Esophagus squamous epithelium (tissue), 5 donors: ENCODE data around the gene BUD23. TPM values are rescaled to one million over a fixed set of nuclear protein-coding genes. Genes with fewer than 3 reads are reported as not detected.

Experiments used
- DNase-seq: peaks from one replicate; lab custom pipeline; 2025; lab: John Stamatoyannopoulos, UW
- H3K27ac ChIP-seq, 4 donors: fragments of 200-600 bp; sonication (generic); one replicate each; pipeline ENCODE4 v1.5.1; 2016 to 2019; ENCODE audit warnings: mild to moderate bottlenecking in 1 of 4
- H3K27me3 ChIP-seq, 4 donors: fragments of 200-600 bp; sonication (generic); 1 replicate in 3 of 4; 2 replicates in 1 of 4; pipeline versions ENCODE4 v1.5.1 to v1.6.0; 2017 to 2021; ENCODE audit warnings: antibody characterized with exemption in 1 of 4
- H3K36me3 ChIP-seq, 3 donors: fragments of 200-600 bp; sonication (generic); one replicate each; pipeline ENCODE4 v1.5.1; 2016 to 2019
- H3K4me1 ChIP-seq, 3 donors: fragments of 200-600 bp; sonication (generic); one replicate each; pipeline ENCODE4 v1.5.1; 2017 to 2019
- H3K4me3 ChIP-seq, 4 donors: fragments of 200-600 bp; sonication (generic); 1 replicate in 3 of 4; 2 replicates in 1 of 4; pipeline ENCODE4 v1.5.1; 2016 to 2019; ENCODE audit warnings: mild to moderate bottlenecking in 2 of 4, moderate library complexity in 1 of 4
- H3K9me3 ChIP-seq, 3 donors: fragments of 200-600 bp; sonication (generic); one replicate each; pipeline ENCODE4 v1.5.1; 2016 to 2019
- CTCF ChIP-seq, 6 experiments: fragments of 450-650 bp in 4 of 6; fragments of 200-600 bp in 2 of 6; sonication (generic) in 2 of 6; IDR thresholded peaks; one replicate each; pipeline ENCODE4 v1.5.1; 2016 to 2019; ENCODE audit warnings: antibody characterized with exemption in 6 of 6, mild to moderate bottlenecking in 4 of 6, moderate library complexity in 4 of 6
- POLR2A ChIP-seq, 4 donors: fragments of 450-650 bp; IDR thresholded peaks; one replicate each; pipeline ENCODE4 v1.6.1; 2017; ENCODE audit warnings: antibody characterized with exemption in 4 of 4, mild to moderate bottlenecking in 4 of 4, moderate library complexity in 3 of 4
- WGBS, 2 donors: methylation state at CpG; one replicate each; pipeline ENCODE4 v1.1.5; 2018; 5-methylcytosine and 5-hydroxymethylcytosine counted together
- intact Hi-C: fragments of 100-400 bp; cut with DNase I; formaldehyde crosslinking; loops from one replicate; pipeline ENCODE4 v1.15.0; 2022
- total RNA-seq, 4 donors: library from RNA; depleted of rRNA; stranded (reverse); fragments of >200 nt; gene quantifications; one replicate each; pipeline ENCODE4 v1.1.0, GENCODE V29; 2016
- donor health status: DM: yes; HTN: yes; CAD: no.

The BUD23 gene
- total RNA-seq, 4 donors from 2014 or later = 24.9 to 44.7 (median 42.6) TPM

- no peaks in the 10 kb centered on the region for H3K27me3 ChIP-seq
- TF ChIP-seq CTCF (IDR thresholded peaks at IDR 0.05) = no peak
- TF ChIP-seq POLR2A (IDR thresholded peaks at IDR 0.05) = no peak
- H3K4me3 ChIP-seq = no peak overlapping the region
- H3K27ac ChIP-seq = no peak overlapping the region
- 86 to 95% methylated on average over 8 of the region's 8 CpGs for WGBS, 2 donors
- no peak for DNase-seq
- H3K9me3 ChIP-seq = no peaks in the 10 kb centered on the region
- peaks cover 9 to 76% (median 12%) of the 10 kb centered on the region in 3 donors for H3K36me3 ChIP-seq
- intact Hi-C loops = no loop called here
- H3K4me1 ChIP-seq = peaks cover 4 to 15% (median 6%) of the 10 kb centered on the region in 3 donors
Observed at GRCh38 chr7:73688288-73688687, 4.9 kb downstream of the BUD23 start.

GRCh38 chr7:73690646-73691045 lies 7.2 kb downstream of the BUD23 start:
- 76 to 77% methylated on average over 6 of the region's 7 CpGs for WGBS, 2 donors
- H3K4me1 ChIP-seq = no peaks in the 10 kb centered on the region
- no peak for TF ChIP-seq POLR2A (IDR thresholded peaks at IDR 0.05)
- no peak for TF ChIP-seq CTCF (IDR thresholded peaks at IDR 0.05)
- intact Hi-C loops = loop anchor here (10.0 kb wide), 1 partner anchor 236 kb away; no protein-coding TSS in a partner anchor
- H3K36me3 ChIP-seq = peaks cover 20 to 99% (median 32%) of the 10 kb centered on the region in 3 donors
- H3K27me3 ChIP-seq = no peaks in the 10 kb centered on the region
- no peaks in the 10 kb centered on the region for H3K9me3 ChIP-seq
- H3K27ac ChIP-seq = no peak overlapping the region
- DNase-seq = no peak
- H3K4me3 ChIP-seq = no peak overlapping the region

GRCh38 chr7:73696372-73696771 lies 13.0 kb downstream of the BUD23 start:
- 87 to 93% methylated on average over 4 of the region's 4 CpGs for WGBS, 2 donors
- no peak for TF ChIP-seq POLR2A (IDR thresholded peaks at IDR 0.05)
- TF ChIP-seq CTCF (IDR thresholded peaks at IDR 0.05) = no peak
- intact Hi-C loops = loop anchor here (10.0 kb wide), 1 partner anchor 242 kb away; no protein-coding TSS in a partner anchor
- no peaks in the 10 kb centered on the region for H3K27me3 ChIP-seq
- no peaks in the 10 kb centered on the region for H3K9me3 ChIP-seq
- no peaks in the 10 kb centered on the region for H3K4me1 ChIP-seq
- no peak overlapping the region for H3K4me3 ChIP-seq
- H3K27ac ChIP-seq = no peak overlapping the region
- no peak for DNase-seq
- H3K36me3 ChIP-seq = peaks cover 27 to 99% (median 37%) of the 10 kb centered on the region in 3 donors

- Histone ChIP-seq H3K27ac (no peak overlapping the region), H3K4me3 (no peak overlapping the region), H3K27me3 (no peaks in the 10 kb centered on the region), H3K4me1 (peaks cover 0 to under 1% (median 0%) of the 10 kb centered on the region in 3 donors), H3K36me3 (peaks cover 16 to 93% (median 31%) of the 10 kb centered on the region in 3 donors), H3K9me3 (no peaks in the 10 kb centered on the region)
- intact Hi-C loops = loop anchor here (10.0 kb wide), 1 partner anchor 244 kb away; no protein-coding TSS in a partner anchor
- 83 to 88% methylated on average over 3 to 7 of the region's 7 CpGs for WGBS, 2 donors
- no peak for DNase-seq
- TF ChIP-seq CTCF (IDR thresholded peaks at IDR 0.05) (no peak), POLR2A (IDR thresholded peaks at IDR 0.05) (no peak)
Observed at GRCh38 chr7:73698410-73698809, 15.0 kb downstream of the BUD23 start.

- intact Hi-C loops = loop anchor here (10.0 kb wide), 1 partner anchor 245 kb away; no protein-coding TSS in a partner anchor
- TF ChIP-seq POLR2A (IDR thresholded peaks at IDR 0.05) (no peak), CTCF (IDR thresholded peaks at IDR 0.05) (no peak)
- H3K27me3 ChIP-seq = no peaks in the 10 kb centered on the region
- H3K4me1 ChIP-seq = peaks cover 5 to 11% (median 7%) of the 10 kb centered on the region in 3 donors
- H3K9me3 ChIP-seq = no peaks in the 10 kb centered on the region
- H3K27ac ChIP-seq = no peak overlapping the region
- no peak overlapping the region for H3K4me3 ChIP-seq
- 69 to 90% methylated on average over 4 of the region's 15 CpGs for WGBS, 2 donors
- DNase-seq = no peak
- H3K36me3 ChIP-seq = peaks cover 7 to 82% (median 21%) of the 10 kb centered on the region in 3 donors
Observed at GRCh38 chr7:73699370-73700068, 16.1 kb downstream of the BUD23 start.
